MM.1S (cell line): ENCODE results near the gene UPK2.
A peak's percentile ranks its signal among the peaks of the same experiment; 100 is the strongest.

Experiments used
- DNase-seq: peaks from one replicate; pipeline ENCODE4 v3.0.0-alpha.2; 2015
- H2AFZ ChIP-seq: fragments of 300-600 bp; sonication (generic); 2 replicates; pipeline ENCODE4 v1.6.0; 2016; ENCODE audit warnings: antibody characterized with exemption, low read length
- H3F3A ChIP-seq: fragments of 300-600 bp; sonication (generic); 2 replicates; pipeline ENCODE4 v1.6.1; 2016; ENCODE audit warnings: mild to moderate bottlenecking, antibody characterized with exemption, low read length, moderate library complexity, mixed read lengths; ENCODE audit not compliant: insufficient read depth
- H3K27ac ChIP-seq: fragments of 300-600 bp; sonication (generic); 2 replicates; pipeline ENCODE4 v1.5.1; 2016; ENCODE audit warnings: mild to moderate bottlenecking, low read length
- H3K27me3 ChIP-seq: fragments of 300-600 bp; sonication (generic); replicated peaks from 2 replicates; pipeline ENCODE4 v1.6.0; 2016; ENCODE audit warnings: low read length; ENCODE audit not compliant: insufficient read depth
- H3K36me3 ChIP-seq: fragments of 300-600 bp; sonication (generic); replicated peaks from 2 replicates; pipeline ENCODE4 v1.6.1; 2016; ENCODE audit warnings: mild to moderate bottlenecking, low read length, mixed read lengths; ENCODE audit not compliant: insufficient read depth
- H3K4me1 ChIP-seq: fragments of 300-600 bp; sonication (generic); 2 replicates; pipeline ENCODE4 v1.6.1; 2016; ENCODE audit warnings: low read length, mixed read lengths
- H3K4me2 ChIP-seq: fragments of 300-600 bp; sonication (generic); 2 replicates; pipeline ENCODE4 v1.6.0; 2016; ENCODE audit warnings: low read depth, low read length
- H3K4me3 ChIP-seq: fragments of 300-600 bp; sonication (generic); 2 replicates; pipeline ENCODE4 v1.5.1; 2016; ENCODE audit warnings: low read length, mixed read lengths
- H3K79me2 ChIP-seq: fragments of 300-600 bp; sonication (generic); 2 replicates; pipeline ENCODE4 v1.6.1; 2016; ENCODE audit warnings: mixed run types, low read length, mixed read lengths
- H3K9ac ChIP-seq: fragments of 300-600 bp; sonication (generic); 2 replicates; pipeline ENCODE4 v1.6.1; 2016; ENCODE audit warnings: low read length, mixed read lengths
- H3K9me2 ChIP-seq: fragments of 300-600 bp; sonication (generic); replicated peaks from 2 replicates; pipeline ENCODE4 v1.6.1; 2016; ENCODE audit warnings: mild to moderate bottlenecking, low read length, mixed read lengths; ENCODE audit not compliant: insufficient read depth
- H3K9me3 ChIP-seq: fragments of 300-600 bp; sonication (generic); replicated peaks from 2 replicates; pipeline ENCODE4 v1.6.1; 2016; ENCODE audit warnings: mild to moderate bottlenecking, low read length, mixed read lengths; ENCODE audit not compliant: insufficient read depth
- H4K20me1 ChIP-seq: fragments of 300-600 bp; sonication (generic); 2 replicates; pipeline ENCODE4 v1.6.1; 2016; ENCODE audit warnings: mild to moderate bottlenecking, low read length, moderate library complexity, mixed read lengths; ENCODE audit not compliant: insufficient read depth
- CTCF ChIP-seq: fragments of 300-600 bp; sonication (generic); IDR thresholded peaks from 2 replicates; pipeline ENCODE4 v1.5.1; 2016; ENCODE audit warnings: antibody characterized with exemption, low read length, mixed read lengths
- EZH2 ChIP-seq: fragments of 300-600 bp; sonication (generic); optimal IDR thresholded peaks from 2 replicates; pipeline ENCODE3; 2017; ENCODE audit warnings: low read depth, mild to moderate bottlenecking, antibody characterized with exemption, low read length, mixed read lengths
- EZH2phosphoT487 ChIP-seq: fragments of 300-600 bp; sonication (generic); IDR thresholded peaks from 2 replicates; pipeline ENCODE4 v1.6.1; 2018; ENCODE audit warnings: antibody characterized with exemption, low read length

Gene UPK2

GRCh38 chr11:118930094-118930712, 25.9 kb upstream of the UPK2 start:
- H3K79me2 ChIP-seq, result peaks cover 2% of the 10 kb centered on the region
- H3K4me2 ChIP-seq, result peak overlapping the region; percentile 89
- peak; percentile 95 for DNase-seq
- peak overlapping the region; percentile 73 for H2AFZ ChIP-seq
- H3K27me3 ChIP-seq, result no peaks in the 10 kb centered on the region
- peak overlapping the region; percentile 72 for H3K4me3 ChIP-seq
- H3K36me3 ChIP-seq, result no peaks in the 10 kb centered on the region
- H3K9ac ChIP-seq, result peak overlapping the region; percentile 76
- TF ChIP-seq EZH2 (no peak), CTCF (peak; percentile 92), EZH2phosphoT487 (no peak)
- peak overlapping the region; percentile 90 for H3K27ac ChIP-seq
- peaks cover 20% of the 10 kb centered on the region for H3K4me1 ChIP-seq
- no peaks in the 10 kb centered on the region for H4K20me1 ChIP-seq
- peaks cover 33% of the 10 kb centered on the region for H3F3A ChIP-seq
- no peaks in the 10 kb centered on the region for H3K9me2 ChIP-seq
- no peaks in the 10 kb centered on the region for H3K9me3 ChIP-seq

- Histone ChIP-seq H4K20me1 (no peaks in the 10 kb centered on the region), H3K27ac (no peak overlapping the region), H2AFZ (no peak overlapping the region), H3K36me3 (no peaks in the 10 kb centered on the region), H3K9me3 (no peaks in the 10 kb centered on the region), H3K9me2 (no peaks in the 10 kb centered on the region), H3K4me2 (no peak overlapping the region), H3K27me3 (no peaks in the 10 kb centered on the region), H3K4me3 (no peak overlapping the region), H3K4me1 (peaks cover 19% of the 10 kb centered on the region), H3F3A (peaks cover 25% of the 10 kb centered on the region), H3K79me2 (no peaks in the 10 kb centered on the region), H3K9ac (no peak overlapping the region)
- TF ChIP-seq CTCF, result no peak
- TF ChIP-seq EZH2phosphoT487, result no peak
- no peak for TF ChIP-seq EZH2
- DNase-seq, result no peak
These were observed 24.5 kb upstream of the UPK2 start for GRCh38 chr11:118931571-118931970.

GRCh38 chr11:118933486-118933885, 22.6 kb upstream of the UPK2 start:
- H4K20me1 ChIP-seq, result no peaks in the 10 kb centered on the region
- no peaks in the 10 kb centered on the region for H3K79me2 ChIP-seq
- H3F3A ChIP-seq, result peaks cover 6% of the 10 kb centered on the region
- H3K9me2 ChIP-seq, result no peaks in the 10 kb centered on the region
- H3K4me2 ChIP-seq, result no peak overlapping the region
- no peak overlapping the region for H3K27ac ChIP-seq
- no peaks in the 10 kb centered on the region for H3K36me3 ChIP-seq
- no peak for DNase-seq
- H3K27me3 ChIP-seq, result no peaks in the 10 kb centered on the region
- H3K9me3 ChIP-seq, result no peaks in the 10 kb centered on the region
- no peak overlapping the region for H3K4me3 ChIP-seq
- H2AFZ ChIP-seq, result no peak overlapping the region
- TF ChIP-seq CTCF (no peak), EZH2 (no peak), EZH2phosphoT487 (no peak)
- no peak overlapping the region for H3K9ac ChIP-seq
- peaks cover 5% of the 10 kb centered on the region; the same call in 1 of the 2 replicates for H3K4me1 ChIP-seq
